Dendritic cell treated with granulocyte-macrophage colony-stimulating factor and Interleukin-4, amounts not matched to agents 40 ng/mL and 50 ng/mL, for 4 days (primary cell): ENCODE results near the gene HOXA13.

ENCODE experiments used
- H3K27ac Mint-ChIP-seq: one replicate; pipeline ENCODE4 v1.8.0; 2022; ENCODE audit warnings: mild to moderate bottlenecking, mixed read lengths
- H3K27me3 Mint-ChIP-seq: one replicate; pipeline ENCODE4 v1.8.0; 2022; ENCODE audit warnings: mild to moderate bottlenecking, mixed read lengths
- H3K36me3 Mint-ChIP-seq: one replicate; pipeline ENCODE4 v1.8.0; 2022; ENCODE audit warnings: low read depth, mixed read lengths
- H3K4me1 Mint-ChIP-seq: one replicate; pipeline ENCODE4 v1.8.0; 2022; ENCODE audit warnings: low read depth, mixed read lengths
- H3K4me3 Mint-ChIP-seq: one replicate; pipeline ENCODE4 v1.8.0; 2022; ENCODE audit warnings: mild to moderate bottlenecking, moderate library complexity, mixed read lengths
- H3K9me3 Mint-ChIP-seq: one replicate; pipeline ENCODE4 v1.8.0; 2022; ENCODE audit warnings: mixed read lengths
- intact Hi-C: fragments of 100-400 bp; cut with micrococcal nuclease; formaldehyde crosslinking; loops from one replicate; pipeline ENCODE4 v1.15.0; 2022

HOXA13 gene

DNA sequence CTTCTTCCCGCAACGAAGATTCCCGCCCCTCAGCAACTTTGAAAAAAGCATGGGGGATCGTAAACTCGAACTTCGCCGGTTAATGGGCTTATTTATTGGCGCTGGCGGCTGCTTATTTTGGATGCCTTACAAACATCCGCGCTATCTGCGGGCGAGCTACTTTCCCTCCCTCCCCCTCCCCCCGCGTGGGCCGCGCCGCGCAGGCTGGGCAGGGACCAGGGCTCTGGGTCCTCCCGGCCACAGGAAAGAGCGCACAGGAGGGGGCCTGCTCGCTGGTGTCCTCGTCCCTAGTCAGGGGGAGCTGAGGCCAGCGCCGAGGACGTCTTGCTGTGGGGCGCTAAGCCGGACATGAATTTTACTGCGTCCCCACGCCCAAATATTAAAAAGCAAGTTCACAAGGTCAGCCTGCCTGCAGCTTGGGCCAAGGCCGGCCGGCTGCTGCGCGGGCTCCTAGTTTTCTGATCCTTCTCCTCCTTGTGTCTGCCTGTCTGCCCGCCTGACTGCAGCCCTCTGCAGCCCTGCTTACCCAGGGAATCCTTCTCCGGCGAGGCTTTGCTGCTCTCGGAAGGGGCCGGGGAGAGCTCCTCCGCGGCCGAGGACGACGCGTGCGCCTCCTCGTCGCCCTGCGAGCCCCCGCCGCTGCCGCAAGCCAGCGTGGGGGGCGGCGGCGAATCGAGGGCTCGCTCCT is 26.9 kb downstream of the HOXA13 start:
- Mint-ChIP-seq H3K9me3 (no peaks in the 10 kb centered on the region), H3K27ac (no peak overlapping the region)

DNA sequence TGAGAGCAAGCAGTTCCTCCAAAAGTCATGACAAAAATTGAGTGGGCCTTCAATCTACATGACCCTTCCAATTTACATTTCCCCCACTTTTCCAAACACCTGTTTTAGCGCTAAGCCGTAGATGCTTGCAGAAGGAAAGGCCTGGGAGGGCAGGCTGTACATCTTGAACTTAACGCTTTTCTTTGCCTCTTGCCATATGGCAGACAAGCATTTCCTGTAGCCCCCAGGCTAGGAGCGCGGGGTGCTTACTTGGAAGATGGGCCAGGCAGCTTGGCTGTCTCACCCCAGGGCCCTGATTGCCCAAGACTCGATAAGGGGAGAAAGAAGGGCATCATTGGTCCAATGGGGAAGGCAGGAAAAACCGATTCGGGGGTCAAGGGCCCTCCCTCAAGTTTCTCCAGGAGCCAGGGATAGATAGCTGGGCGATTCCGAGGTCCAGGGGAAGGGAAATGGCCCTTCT is 27.5 kb downstream of the HOXA13 start:
- peak overlapping the region; percentile 40 for H3K4me3 Mint-ChIP-seq
- intact Hi-C loops, result no loop called here
- H3K27ac Mint-ChIP-seq, result no peak overlapping the region
- no peaks in the 10 kb centered on the region for H3K9me3 Mint-ChIP-seq
- peaks cover 57% of the 10 kb centered on the region for H3K4me1 Mint-ChIP-seq
- H3K36me3 Mint-ChIP-seq, result no peaks in the 10 kb centered on the region
- peaks cover 93% of the 10 kb centered on the region for H3K27me3 Mint-ChIP-seq

More for the DNA sequence above, 26.9 kb downstream of the HOXA13 start:
- H3K27me3 Mint-ChIP-seq, result peaks cover 93% of the 10 kb centered on the region
- H3K4me3 Mint-ChIP-seq, result peak overlapping the region; percentile 71
- intact Hi-C loops, result no loop called here
- H3K36me3 Mint-ChIP-seq, result no peaks in the 10 kb centered on the region
- H3K4me1 Mint-ChIP-seq, result peaks cover 50% of the 10 kb centered on the region

DNA sequence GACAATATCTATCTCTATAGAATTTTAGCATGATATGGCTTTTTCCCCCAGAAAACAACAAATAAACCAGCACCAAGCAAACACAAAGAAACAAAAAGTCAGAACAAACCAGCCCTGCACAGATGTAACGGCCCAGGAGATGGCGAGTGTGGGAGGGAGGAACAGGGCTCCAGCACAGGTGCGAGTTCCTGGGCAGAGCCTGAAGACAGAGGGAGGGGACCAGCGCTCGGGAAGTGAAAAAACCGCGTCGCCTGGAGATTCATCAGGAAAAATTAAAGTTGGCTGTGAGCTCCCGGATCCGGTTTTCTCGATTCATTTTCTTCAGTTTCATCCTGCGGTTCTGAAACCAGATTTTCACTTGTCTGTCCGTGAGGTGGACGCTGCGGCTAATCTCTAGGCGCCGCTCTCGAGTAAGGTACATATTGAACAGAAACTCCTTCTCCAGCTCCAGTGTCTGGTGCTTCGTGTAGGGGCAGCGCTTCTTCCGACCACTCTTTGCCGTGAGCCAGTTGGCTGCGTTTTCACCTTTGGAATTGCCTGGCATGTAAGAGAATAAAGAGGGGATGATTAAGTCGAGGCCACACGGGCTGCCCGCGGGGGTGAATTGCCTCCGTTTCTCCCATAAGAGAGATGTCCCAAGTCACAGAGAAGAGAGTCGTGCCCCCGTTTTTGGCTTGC is 28.1 kb downstream of the HOXA13 start:
- Mint-ChIP-seq H3K4me1 (peaks cover 62% of the 10 kb centered on the region), H3K27ac (no peak overlapping the region), H3K27me3 (peaks cover 93% of the 10 kb centered on the region), H3K4me3 (peak overlapping the region; percentile 38), H3K36me3 (no peaks in the 10 kb centered on the region), H3K9me3 (no peaks in the 10 kb centered on the region)
- intact Hi-C loops, result no loop called here

DNA sequence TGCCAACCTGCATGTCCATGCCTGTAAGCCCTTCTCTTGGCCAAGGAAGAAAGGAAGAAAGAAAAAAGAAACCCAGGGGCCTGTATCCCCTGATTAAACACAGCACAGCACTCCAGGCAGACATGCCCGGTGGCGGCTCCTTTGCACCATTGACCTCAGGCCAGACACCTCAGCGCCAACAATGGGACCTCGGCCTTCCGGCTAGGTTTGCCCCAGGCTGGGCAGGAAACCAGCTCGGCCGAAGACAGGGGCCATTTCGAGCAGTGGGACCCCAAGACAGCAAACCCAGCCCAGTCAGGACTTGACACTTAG is 28.6 kb downstream of the HOXA13 start:
- Mint-ChIP-seq H3K4me1 (peaks cover 66% of the 10 kb centered on the region), H3K27me3 (peaks cover 93% of the 10 kb centered on the region)
- intact Hi-C loops, result no loop called here

DNA sequence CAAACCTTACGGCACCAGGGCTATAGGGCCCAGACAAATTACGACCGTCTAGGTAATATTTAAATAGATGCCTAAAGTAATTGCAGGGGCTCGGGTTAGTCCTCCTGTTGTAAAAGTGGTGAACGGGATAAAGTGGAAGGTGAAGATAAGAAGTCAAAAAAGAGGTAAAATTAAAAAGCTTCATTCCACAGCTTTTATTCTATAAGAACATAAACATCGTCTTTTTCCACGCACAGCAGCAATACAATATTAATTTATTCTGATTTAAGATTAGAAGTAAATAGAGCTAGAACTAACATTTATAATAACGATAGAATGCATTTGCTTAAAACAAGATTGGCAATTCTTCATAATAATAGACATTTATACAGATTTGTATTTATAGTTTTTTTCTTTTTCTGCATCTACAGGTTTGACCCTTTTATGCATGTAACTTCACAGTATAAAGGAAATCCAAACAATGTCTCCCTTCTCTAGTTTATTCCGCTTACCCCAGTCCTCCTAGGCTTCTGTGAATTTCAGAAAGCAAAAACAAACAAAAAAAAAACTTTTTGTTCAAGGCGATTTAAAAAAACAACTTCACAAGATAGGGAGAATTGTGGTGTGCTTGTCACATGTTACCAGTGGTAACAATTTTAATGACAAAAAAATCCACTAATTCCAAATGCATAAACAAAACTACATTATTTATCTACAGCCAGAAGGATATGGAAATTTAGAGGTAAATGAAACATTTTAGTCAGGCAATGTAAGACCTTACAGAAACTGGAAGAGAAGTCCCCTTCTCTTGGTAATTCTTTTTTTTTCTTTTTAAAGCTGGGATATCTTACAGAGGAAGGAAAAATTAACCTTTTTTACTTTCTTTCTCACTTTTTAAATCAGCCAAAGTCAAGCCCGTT is 29.2 kb downstream of the HOXA13 start:
- Mint-ChIP-seq H3K4me3 (no peak overlapping the region), H3K27ac (no peak overlapping the region), H3K9me3 (no peaks in the 10 kb centered on the region), H3K36me3 (no peaks in the 10 kb centered on the region), H3K27me3 (peaks cover 93% of the 10 kb centered on the region), H3K4me1 (peaks cover 72% of the 10 kb centered on the region)
- intact Hi-C loops, result no loop called here

More for the DNA sequence above, 28.6 kb downstream of the HOXA13 start:
- no peaks in the 10 kb centered on the region for H3K36me3 Mint-ChIP-seq
- H3K4me3 Mint-ChIP-seq, result no peak overlapping the region
- no peaks in the 10 kb centered on the region for H3K9me3 Mint-ChIP-seq
- H3K27ac Mint-ChIP-seq, result no peak overlapping the region

DNA sequence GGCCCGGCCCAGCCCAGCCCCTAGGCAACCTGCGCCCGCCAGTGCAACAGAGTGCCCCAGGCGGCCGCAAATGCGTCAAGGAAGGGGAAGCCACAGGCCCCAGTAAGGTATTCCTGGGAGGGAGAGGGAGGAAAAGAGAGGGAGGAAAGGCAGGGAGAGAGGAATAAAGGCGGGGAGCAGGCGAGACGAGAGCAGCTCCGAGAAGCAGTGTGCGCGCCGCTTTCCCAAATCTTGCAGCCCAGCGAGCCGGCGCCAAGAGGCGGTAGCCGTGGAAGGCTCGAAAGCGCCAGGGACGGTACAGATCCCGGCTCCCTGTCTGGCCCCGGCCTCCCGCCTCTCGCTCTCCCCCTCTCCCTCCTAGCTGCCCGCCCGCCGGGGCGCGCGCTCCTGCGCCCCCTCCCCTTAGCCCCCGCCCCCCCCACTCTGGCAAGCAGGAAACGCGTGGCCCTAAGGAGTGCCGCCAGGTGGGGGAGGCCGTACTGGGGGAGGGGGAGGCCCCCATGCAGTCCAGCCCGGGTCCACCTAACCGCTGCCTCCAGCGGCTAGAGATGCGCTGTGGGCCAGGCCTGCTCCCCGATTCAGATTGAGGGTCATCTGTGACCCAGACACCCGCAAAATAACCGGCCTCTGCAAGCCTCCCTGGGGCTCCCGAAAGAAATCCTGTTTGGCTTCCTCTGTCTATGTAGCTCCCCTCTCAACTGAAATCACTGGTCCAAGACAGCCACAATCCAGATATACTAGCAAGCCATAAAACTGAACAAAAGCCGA is 30.0 kb downstream of the HOXA13 start:
- Mint-ChIP-seq H3K27ac (no peak overlapping the region), H3K4me1 (peaks cover 71% of the 10 kb centered on the region), H3K4me3 (peak overlapping the region; percentile 61), H3K9me3 (no peaks in the 10 kb centered on the region), H3K27me3 (peaks cover 93% of the 10 kb centered on the region), H3K36me3 (no peaks in the 10 kb centered on the region)
- intact Hi-C loops, result loop anchor here (5.0 to 10.0 kb wide), 3 partner anchors 1095 to 1308 kb away; no protein-coding TSS in a partner anchor

DNA sequence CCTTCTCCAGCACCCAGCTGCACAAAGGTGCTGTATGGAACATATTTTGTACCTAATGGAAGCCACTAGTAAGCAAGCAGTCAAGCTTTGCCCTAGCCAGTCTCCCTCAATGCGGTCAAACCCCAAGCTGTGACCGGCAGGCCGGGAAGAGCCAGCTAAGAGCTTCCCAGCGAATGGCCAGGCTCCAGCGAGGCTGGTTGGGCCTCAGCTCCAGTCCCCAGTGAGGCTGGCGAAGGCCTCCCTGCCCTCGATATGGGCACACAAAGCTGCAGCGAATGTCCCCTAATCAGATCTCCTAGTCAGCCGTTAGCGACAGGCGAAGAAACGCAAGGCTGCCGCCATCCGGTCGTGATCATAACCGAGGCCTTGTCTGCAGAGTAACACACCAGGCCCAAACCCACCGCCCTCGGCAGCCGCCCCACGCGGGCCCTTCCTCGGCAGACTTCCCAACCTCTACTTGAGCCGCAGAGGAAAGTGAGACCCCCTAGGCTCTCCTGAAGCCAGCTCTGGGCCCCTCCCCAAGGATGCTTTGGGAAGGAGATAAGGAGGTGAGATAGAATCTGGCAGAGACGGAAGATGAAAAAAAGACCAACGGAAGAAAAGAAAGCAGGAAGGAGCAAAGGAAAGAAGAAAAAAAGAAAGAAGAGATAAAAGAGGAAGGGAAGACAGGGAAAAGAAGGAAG is 31.5 kb downstream of the HOXA13 start:
- H3K36me3 Mint-ChIP-seq, result no peaks in the 10 kb centered on the region
- H3K27ac Mint-ChIP-seq, result no peak overlapping the region
- intact Hi-C loops, result loop anchor here (5.0 to 10.0 kb wide), 3 partner anchors 1094 to 1306 kb away; no protein-coding TSS in a partner anchor
- H3K4me3 Mint-ChIP-seq, result no peak overlapping the region
- peaks cover 94% of the 10 kb centered on the region for H3K27me3 Mint-ChIP-seq
- H3K4me1 Mint-ChIP-seq, result peaks cover 82% of the 10 kb centered on the region
- H3K9me3 Mint-ChIP-seq, result no peaks in the 10 kb centered on the region

DNA sequence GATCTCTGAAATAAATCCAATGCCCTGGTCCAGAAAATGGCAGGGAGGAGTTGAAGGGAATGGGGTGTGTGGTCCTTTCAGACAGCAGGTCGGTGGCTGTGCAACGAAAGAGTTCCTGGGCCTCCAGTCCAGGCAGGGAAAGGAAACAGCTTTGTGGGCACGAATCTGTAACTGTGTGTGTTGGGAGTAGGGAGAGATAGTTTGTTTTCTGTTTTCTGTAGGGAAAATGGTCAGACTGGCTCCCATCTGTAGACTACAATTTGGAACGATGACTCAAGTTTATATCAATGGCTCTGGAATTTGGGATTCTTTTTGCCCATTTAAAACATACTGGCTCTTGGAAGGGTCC is 32.0 kb downstream of the HOXA13 start:
- Mint-ChIP-seq H3K27ac (no peak overlapping the region), H3K9me3 (no peaks in the 10 kb centered on the region), H3K36me3 (no peaks in the 10 kb centered on the region), H3K4me3 (no peak overlapping the region), H3K27me3 (peaks cover 93% of the 10 kb centered on the region), H3K4me1 (peaks cover 79% of the 10 kb centered on the region)
- intact Hi-C loops, result loop anchor here (5.0 to 10.0 kb wide), 3 partner anchors 1093 to 1306 kb away; no protein-coding TSS in a partner anchor

DNA sequence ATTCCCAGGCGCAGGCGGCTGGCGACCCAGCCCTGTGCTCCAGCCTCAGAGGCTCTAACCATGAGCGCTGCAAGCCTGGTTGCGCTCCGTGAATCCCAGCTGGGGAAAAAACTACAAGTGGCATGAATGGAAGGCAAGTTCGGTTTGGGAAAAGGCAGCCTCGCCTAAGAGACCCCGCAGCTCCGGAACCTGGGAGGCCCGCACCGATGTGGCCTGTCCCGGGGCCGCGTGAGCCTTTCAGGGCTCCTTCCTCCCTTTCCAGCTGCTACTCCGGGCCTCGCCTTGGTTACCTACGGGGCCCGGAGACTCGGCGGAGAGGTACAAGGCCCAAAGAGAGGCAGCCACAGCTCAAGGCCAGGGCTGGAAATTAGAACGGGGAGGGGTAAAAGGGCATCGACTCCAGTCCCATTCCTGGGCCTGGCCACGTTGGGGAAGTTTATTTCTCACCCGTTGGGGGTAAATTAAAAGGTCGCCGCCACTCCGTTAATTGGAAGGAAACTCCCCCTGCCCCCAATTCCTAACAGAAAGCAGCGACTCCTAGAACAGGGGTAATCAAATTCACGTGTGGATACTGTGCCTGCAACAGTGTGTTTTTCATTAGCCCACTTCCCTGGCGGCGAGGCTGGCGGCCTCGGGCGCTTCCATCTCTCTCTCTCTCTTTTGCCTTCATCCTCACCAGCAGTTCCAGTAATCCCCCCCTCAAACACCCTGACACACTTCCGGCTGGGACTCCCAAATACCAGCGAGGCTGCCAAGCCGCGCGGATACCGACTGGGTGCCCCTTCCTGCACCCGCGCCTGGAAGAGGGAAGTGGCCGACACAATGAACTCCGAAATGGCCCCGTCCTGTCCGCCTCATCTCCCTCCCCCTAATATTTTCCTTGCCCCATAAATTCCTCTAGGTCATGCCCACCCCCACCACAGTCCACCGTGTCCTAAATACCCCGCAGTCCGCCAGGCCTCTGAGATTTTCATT is 33.1 kb downstream of the HOXA13 start:
- peaks cover 90% of the 10 kb centered on the region for H3K27me3 Mint-ChIP-seq
- H3K4me3 Mint-ChIP-seq, result peak overlapping the region; percentile 74
- no peaks in the 10 kb centered on the region for H3K36me3 Mint-ChIP-seq
- H3K27ac Mint-ChIP-seq, result no peak overlapping the region
- intact Hi-C loops, result loop anchor here (5.0 to 10.0 kb wide), 3 partner anchors 1092 to 1305 kb away; no protein-coding TSS in a partner anchor
- H3K4me1 Mint-ChIP-seq, result peaks cover 73% of the 10 kb centered on the region
- no peaks in the 10 kb centered on the region for H3K9me3 Mint-ChIP-seq

DNA sequence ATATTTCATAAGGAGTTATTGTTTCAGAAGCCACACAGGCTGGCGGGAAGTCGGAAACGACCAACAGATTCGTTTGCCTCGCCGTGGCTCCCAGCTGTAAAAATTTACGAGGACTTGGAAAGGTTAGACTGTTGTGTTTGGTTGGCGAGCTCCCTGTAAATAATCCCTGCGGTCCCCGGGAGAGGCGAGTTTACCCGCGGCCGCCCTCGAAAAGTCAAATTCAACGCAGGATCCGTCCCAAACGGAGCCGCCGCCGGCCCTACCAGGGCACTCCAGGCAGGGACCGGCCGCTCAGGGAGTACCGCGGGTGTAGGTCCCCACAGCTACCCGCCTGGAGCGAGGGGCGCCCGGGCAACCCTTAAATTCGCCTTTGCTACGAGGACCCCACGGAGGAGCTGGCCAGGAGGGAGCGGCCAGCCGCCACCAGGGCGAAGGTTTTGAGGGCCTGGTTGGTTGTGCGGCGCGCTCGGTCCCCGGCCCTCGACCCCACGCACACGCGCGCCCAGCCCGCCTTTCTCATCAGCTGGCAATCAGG is 33.8 kb downstream of the HOXA13 start:
- Mint-ChIP-seq H3K27ac (no peak overlapping the region), H3K9me3 (no peaks in the 10 kb centered on the region), H3K4me3 (peak overlapping the region; percentile 71), H3K4me1 (peaks cover 69% of the 10 kb centered on the region), H3K36me3 (no peaks in the 10 kb centered on the region), H3K27me3 (peaks cover 85% of the 10 kb centered on the region)
- intact Hi-C loops, result loop anchor here (5.0 to 10.0 kb wide), 3 partner anchors 1091 to 1304 kb away; no protein-coding TSS in a partner anchor

DNA sequence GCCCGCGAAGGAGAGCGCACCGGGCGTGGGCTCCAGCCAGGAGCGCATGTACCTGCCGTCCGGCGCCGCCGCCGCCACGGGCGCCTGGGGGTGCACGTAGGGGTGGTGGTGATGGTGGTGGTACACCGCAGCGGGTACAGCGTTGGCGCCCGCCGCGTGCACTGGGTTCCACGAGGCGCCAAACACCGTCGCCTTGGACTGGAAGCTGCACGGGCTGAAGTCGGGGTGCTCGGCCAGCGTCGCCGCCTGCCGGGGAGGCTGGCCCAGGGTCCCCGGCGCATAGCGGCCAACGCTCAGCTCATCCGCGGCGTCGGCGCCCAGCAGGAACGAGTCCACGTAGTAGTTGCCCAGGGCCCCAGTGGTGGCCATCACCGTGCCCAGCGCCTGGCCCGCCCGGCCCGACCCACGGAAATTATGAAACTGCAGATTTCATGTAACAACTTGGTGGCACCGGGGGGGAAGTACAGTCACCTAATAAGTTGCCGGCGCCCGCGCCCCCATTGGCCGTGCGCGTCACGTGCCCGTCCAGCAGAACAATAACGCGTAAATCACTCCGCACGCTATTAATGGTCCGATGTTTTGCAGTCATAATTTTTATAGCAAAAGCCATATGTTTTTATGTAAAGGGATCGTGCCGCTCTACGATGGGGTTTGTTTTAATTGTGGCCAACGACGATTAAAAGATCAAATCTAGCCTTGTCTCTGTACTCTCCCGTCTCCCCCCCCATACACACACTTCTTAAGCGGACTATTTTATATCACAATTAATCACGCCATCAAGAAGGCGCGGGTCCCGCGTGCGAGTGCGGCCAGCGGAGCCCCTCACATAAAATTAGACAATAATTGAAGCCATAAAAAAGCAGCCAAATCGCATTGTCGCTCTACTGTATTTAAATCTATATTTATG is 34.5 kb downstream of the HOXA13 start, which contains the start of gene HOXA9:
TSS of gene HOXA9 (minus strand) at position 449 of the 907 bp plus-strand sequence. CDS start at position 369, 80 bp downstream.
- Mint-ChIP-seq H3K27me3 (peaks cover 86% of the 10 kb centered on the region), H3K4me3 (peak within 1 kb of the TSS; percentile 71), H3K4me1 (peaks cover 71% of the 10 kb centered on the region), H3K36me3 (no peaks in the 10 kb centered on the region), H3K9me3 (no peaks in the 10 kb centered on the region), H3K27ac (peak within 1 kb of the TSS; percentile 15)
- intact Hi-C loops, result loop anchor here (5.0 to 10.0 kb wide), 3 partner anchors 1091 to 1303 kb away; no protein-coding TSS in a partner anchor
